ENCODE measurements around the gene PLEKHH1.
"Not testable (repeated sequence)": the region's sequence is repeated elsewhere in the genome, so short reads cannot be mapped to it uniquely, and the experiment has no call there.

The PLEKHH1 gene

GRCh38 chr14:67533754-67534085 is 630 bp downstream of the PLEKHH1 start:
- no peak for DNase-seq (ENCODE audit: low spot score)

- DNase-seq (ENCODE audit: low spot score): no peak
These were observed 3.0 kb downstream of the PLEKHH1 start for GRCh38 chr14:67536087-67536486.

- DNase-seq (ENCODE audit: low spot score): no peak
These were observed 4.6 kb downstream of the PLEKHH1 start for GRCh38 chr14:67537736-67538135.

GRCh38 chr14:67538501-67538900 is 5.4 kb downstream of the PLEKHH1 start:
- no peak for DNase-seq (ENCODE audit: low spot score)

- no peak for DNase-seq (ENCODE audit: low spot score)
These were observed 6.0 kb downstream of the PLEKHH1 start for GRCh38 chr14:67539116-67539515.

GRCh38 chr14:67541448-67542387 is 8.6 kb downstream of the PLEKHH1 start:
- DNase-seq (ENCODE audit: low spot score): no peak

GRCh38 chr14:67542620-67543019 is 9.5 kb downstream of the PLEKHH1 start:
- DNase-seq (ENCODE audit: low spot score): not testable (repeated sequence)

GRCh38 chr14:67544590-67544989 is 11.5 kb downstream of the PLEKHH1 start:
- no peak for DNase-seq (ENCODE audit: low spot score)

GRCh38 chr14:67547224-67547780 is 14.2 kb downstream of the PLEKHH1 start:
- no peak for DNase-seq (ENCODE audit: low spot score)

- DNase-seq (ENCODE audit: low spot score): no peak
These were observed 16.6 kb downstream of the PLEKHH1 start for GRCh38 chr14:67549734-67550133.

GRCh38 chr14:67551123-67551522 is 18.0 kb downstream of the PLEKHH1 start:
- no peak for DNase-seq (ENCODE audit: low spot score)

GRCh38 chr14:67551940-67552339 is 18.9 kb downstream of the PLEKHH1 start:
- no peak for DNase-seq (ENCODE audit: low spot score)

GRCh38 chr14:67553547-67553946 is 20.5 kb downstream of the PLEKHH1 start:
- DNase-seq (ENCODE audit: low spot score): no peak

GRCh38 chr14:67554341-67554740 is 21.3 kb downstream of the PLEKHH1 start:
- no peak for DNase-seq (ENCODE audit: low spot score)

GRCh38 chr14:67555518-67556090 is 22.5 kb downstream of the PLEKHH1 start:
- DNase-seq (ENCODE audit: low spot score): no peak

GRCh38 chr14:67556671-67557070 is 23.6 kb downstream of the PLEKHH1 start:
- DNase-seq (ENCODE audit: low spot score): no peak

GRCh38 chr14:67557118-67557517 is 24.0 kb downstream of the PLEKHH1 start:
- DNase-seq (ENCODE audit: low spot score): no peak

GRCh38 chr14:67557656-67558055 is 24.6 kb downstream of the PLEKHH1 start:
- DNase-seq (ENCODE audit: low spot score): no peak

- no peak for DNase-seq (ENCODE audit: low spot score)
These were observed 26.5 kb downstream of the PLEKHH1 start for GRCh38 chr14:67559639-67560038.

GRCh38 chr14:67562025-67562775 is 29.1 kb downstream of the PLEKHH1 start:
- DNase-seq (ENCODE audit: low spot score): no peak

- DNase-seq (ENCODE audit: low spot score): no peak
These were observed 29.7 kb downstream of the PLEKHH1 start for GRCh38 chr14:67562776-67563150.

GRCh38 chr14:67564236-67564635 is 31.1 kb downstream of the PLEKHH1 start:
- no peak for DNase-seq (ENCODE audit: low spot score)

- DNase-seq (ENCODE audit: low spot score): no peak
These were observed 33.8 kb downstream of the PLEKHH1 start for GRCh38 chr14:67566908-67567307.

All from NAMALWA (cell line).